ENCODE results near the gene MAP3K7CL. TPM values are rescaled to one million over a fixed set of nuclear protein-coding genes. Genes with fewer than 3 reads are reported as not detected.

The MAP3K7CL gene
- total and polyA plus RNA-seq, 8 donors = 2.0 to 7.3 (median 3.0) TPM

- DNase-seq (no peak), ATAC-seq (no peak)
- no peak for TF ChIP-seq CTCF (IDR thresholded peaks at IDR 0.05)
Observed at GRCh38 chr21:29115899-29116298, 14.5 kb upstream of the MAP3K7CL start.

GRCh38 chr21:29117372-29117955 lies 13.0 kb upstream of the MAP3K7CL start:
- Histone ChIP-seq H3K27me3 (no peaks in the 10 kb centered on the region), H3K4me3 (no peak overlapping the region), H3K4me1 (no peaks in the 10 kb centered on the region), H3K36me3 (no peaks in the 10 kb centered on the region), H3K27ac (no peak overlapping the region), H3K9me3 (no peaks in the 10 kb centered on the region)
- DNase-seq = no peak
- intact Hi-C loops (cut with DNase I) = no loop called here
- ATAC-seq = no peak
- WGBS, 2 donors = 85 to 90% methylated on average over 3 of the region's 3 CpGs
- FAIRE-seq = no peak
- no peak for TF ChIP-seq CTCF (IDR thresholded peaks at IDR 0.05)

More at GRCh38 chr21:29115899-29116298, 14.5 kb upstream of the MAP3K7CL start:
- Histone ChIP-seq H3K4me3 (no peak overlapping the region), H3K36me3 (no peaks in the 10 kb centered on the region), H3K4me1 (no peaks in the 10 kb centered on the region), H3K27me3 (no peaks in the 10 kb centered on the region), H3K9me3 (no peaks in the 10 kb centered on the region), H3K27ac (no peak overlapping the region)
- WGBS, 2 donors = 90 to 93% methylated on average over 8 of the region's 8 CpGs
- no peak for FAIRE-seq
- intact Hi-C loops (cut with DNase I) = no loop called here

- Histone ChIP-seq H3K4me3 (no peak overlapping the region), H3K4me1 (no peaks in the 10 kb centered on the region), H3K27ac (no peak overlapping the region), H3K27me3 (no peaks in the 10 kb centered on the region), H3K9me3 (no peaks in the 10 kb centered on the region), H3K36me3 (no peaks in the 10 kb centered on the region)
- ATAC-seq (no peak), FAIRE-seq (no peak), DNase-seq (no peak)
- intact Hi-C loops (cut with DNase I) = no loop called here
- no peak for TF ChIP-seq CTCF (IDR thresholded peaks at IDR 0.05)
- WGBS, 2 donors = 92 to 96% methylated on average over 1 of the region's 1 CpG
Observed at GRCh38 chr21:29121759-29122158, 8.7 kb upstream of the MAP3K7CL start.

GRCh38 chr21:29124645-29125044 lies 5.8 kb upstream of the MAP3K7CL start:
- TF ChIP-seq CTCF (IDR thresholded peaks at IDR 0.05) = no peak
- Histone ChIP-seq H3K36me3 (no peaks in the 10 kb centered on the region), H3K9me3 (no peaks in the 10 kb centered on the region), H3K27me3 (no peaks in the 10 kb centered on the region), H3K4me1 (no peaks in the 10 kb centered on the region), H3K4me3 (no peak overlapping the region), H3K27ac (no peak overlapping the region)
- FAIRE-seq = no peak
- intact Hi-C loops (cut with DNase I) = no loop called here
- no peak for DNase-seq
- ATAC-seq = no peak

- no peak for ATAC-seq
Observed at GRCh38 chr21:29125191-29125590, 5.3 kb upstream of the MAP3K7CL start.

More at GRCh38 chr21:29125191-29125590, 5.3 kb upstream of the MAP3K7CL start:
- Histone ChIP-seq H3K4me1 (no peaks in the 10 kb centered on the region), H3K9me3 (no peaks in the 10 kb centered on the region), H3K4me3 (no peak overlapping the region), H3K27ac (no peak overlapping the region), H3K36me3 (no peaks in the 10 kb centered on the region), H3K27me3 (no peaks in the 10 kb centered on the region)
- FAIRE-seq = no peak
- intact Hi-C loops (cut with DNase I) = no loop called here
- WGBS, 2 donors = 62 to 81% methylated on average over 1 of the region's 1 CpG
- no peak for TF ChIP-seq CTCF (IDR thresholded peaks at IDR 0.05)
- DNase-seq = no peak
